Measurements from ENCODE around the gene NIP7. TPM values are rescaled to one million over a fixed set of nuclear protein-coding genes. Genes with fewer than 3 reads are reported as not detected.

The NIP7 gene
- total and polyA plus RNA-seq, 9 donors, result 5.7 to 24.6 (median 16.6) TPM

GRCh38 chr16:69384974-69385373 lies 45.4 kb downstream of the NIP7 start:
- intact Hi-C loops (cut with DNase I), result no loop called here
- 3 to 5% (median 3%) methylated on average over 6 of the region's 6 CpGs for WGBS, 3 donors
- Histone ChIP-seq H3K36me3 (no peaks in the 10 kb centered on the region), H3K9me3 (no peaks in the 10 kb centered on the region), H3K4me3 (peak overlapping the region; percentile 66), H3K27ac (peak overlapping the region; percentile 88 to 95), H3K4me1 (ENCODE audit: insufficient read depth) (peaks cover 1% of the 10 kb centered on the region), H3K27me3 (no peaks in the 10 kb centered on the region)
- TF ChIP-seq POLR2A (IDR thresholded peaks at IDR 0.05) (no peak), CTCF (IDR thresholded peaks at IDR 0.05) (no peak), EP300 (IDR thresholded peaks at IDR 0.05) (no peak)
- no peak for DNase-seq

DNA sequence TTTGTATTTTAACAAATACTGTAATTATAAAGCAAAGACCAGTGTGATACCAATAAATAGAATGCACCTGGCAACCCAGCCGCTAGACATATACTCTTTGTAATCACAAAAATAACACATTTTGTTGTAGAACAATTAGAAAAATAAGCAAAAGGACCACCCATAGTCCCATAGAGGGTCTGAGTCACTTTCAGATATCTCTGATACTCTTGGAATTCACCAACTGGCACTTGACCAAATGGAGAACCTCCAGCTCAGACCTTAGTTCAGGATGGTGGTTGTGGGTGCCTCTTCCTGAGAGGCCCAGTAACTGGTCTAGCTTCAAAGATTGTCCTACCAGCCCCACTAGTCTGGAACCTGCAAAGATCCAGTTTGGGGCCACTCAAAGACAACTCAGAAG lies 47.0 kb downstream of the NIP7 start:
- Histone ChIP-seq H3K9me3 (no peaks in the 10 kb centered on the region), H3K4me3 (no peak overlapping the region), H3K27me3 (no peaks in the 10 kb centered on the region), H3K36me3 (no peaks in the 10 kb centered on the region), H3K27ac (no peak overlapping the region), H3K4me1 (ENCODE audit: insufficient read depth) (peaks cover 1% of the 10 kb centered on the region)
- TF ChIP-seq CTCF (IDR thresholded peaks at IDR 0.05), result no peak
- no peak for TF ChIP-seq POLR2A (IDR thresholded peaks at IDR 0.05)
- TF ChIP-seq EP300 (IDR thresholded peaks at IDR 0.05), result no peak
- intact Hi-C loops (cut with DNase I), result no loop called here
- DNase-seq, result no peak
- WGBS, 3 donors, result 24 to 54% (median 41%) methylated on average over 1 of the region's 1 CpG

Other genes with a start within 250 kb of the NIP7 start
- gene HAS3, start 234.1 kb upstream of the NIP7 start, total RNA-seq, result 1 to 10 TPM in 6 of 7 donors, under 1 TPM in 1; 0.83 to 3.2 (median 2.0) TPM
- 1 to 10 TPM; 1.1 to 1.3 TPM for gene HAS3, start 234.1 kb upstream of the NIP7 start, polyA plus RNA-seq
- gene CHTF8, start 207.2 kb upstream of the NIP7 start, total RNA-seq, result 10 to 100 TPM; 56.9 to 89.1 (median 82.6) TPM
- 100 to 1,000 TPM in 1 of 2 donors, 10 to 100 TPM in 1; 47.9 to 130 TPM for gene CHTF8, start 207.2 kb upstream of the NIP7 start, polyA plus RNA-seq
- 10 to 100 TPM; 13.8 to 52.4 (median 40.2) TPM for gene UTP4, start 207.1 kb upstream of the NIP7 start, total RNA-seq
- gene UTP4, start 207.1 kb upstream of the NIP7 start, polyA plus RNA-seq, result 10 to 100 TPM; 19.7 to 48.9 TPM
- 10 to 100 TPM; 15.1 to 51.8 (median 38.4) TPM for gene SNTB2, start 152.6 kb upstream of the NIP7 start, total RNA-seq
- 10 to 100 TPM in 1 of 2 donors, 1 to 10 TPM in 1; 9.4 to 21.2 TPM for gene SNTB2, start 152.6 kb upstream of the NIP7 start, polyA plus RNA-seq
- gene VPS4A, start 28.4 kb upstream of the NIP7 start, total RNA-seq, result 10 to 100 TPM; 18.3 to 34.1 (median 29.5) TPM
- 10 to 100 TPM; 19.7 to 29.1 TPM for gene VPS4A, start 28.4 kb upstream of the NIP7 start, polyA plus RNA-seq
- 10 to 100 TPM in 4 of 7 donors, 1 to 10 TPM in 3; 6.5 to 14.3 (median 11.4) TPM for gene PDF, start 9.2 kb upstream of the NIP7 start, total RNA-seq
- 1 to 10 TPM in 1 of 2 donors, not detected in 1; 2.4 TPM for gene PDF, start 9.2 kb upstream of the NIP7 start, polyA plus RNA-seq
- 10 to 100 TPM; 31.8 to 48.9 (median 40.9) TPM for gene COG8, start 208 bp upstream of the NIP7 start, total RNA-seq
- gene COG8, start 208 bp upstream of the NIP7 start, polyA plus RNA-seq, result 10 to 100 TPM; 21.0 to 28.6 TPM
- 1 to 10 TPM in 2 of 7 donors, under 1 TPM in 4, not detected in 1; 0.51 to 4.9 (median 0.66) TPM for gene TMED6, start 12.0 kb downstream of the NIP7 start, total RNA-seq
- not detected for gene TMED6, start 12.0 kb downstream of the NIP7 start, polyA plus RNA-seq
- 10 to 100 TPM; 12.8 to 53.7 (median 36.3) TPM for gene TERF2, start 46.2 kb downstream of the NIP7 start, total RNA-seq
- 10 to 100 TPM; 18.2 to 48.4 TPM for gene TERF2, start 46.2 kb downstream of the NIP7 start, polyA plus RNA-seq
- gene CYB5B, start 84.8 kb downstream of the NIP7 start, total RNA-seq, result 10 to 100 TPM; 24.8 to 99.0 (median 55.8) TPM
- gene CYB5B, start 84.8 kb downstream of the NIP7 start, polyA plus RNA-seq, result 100 to 1,000 TPM in 1 of 2 donors, 10 to 100 TPM in 1; 48.3 to 148 TPM
- gene NFAT5, start 226.2 kb downstream of the NIP7 start, total RNA-seq, result 10 to 100 TPM; 33.5 to 47.9 (median 38.1) TPM
- 10 to 100 TPM in 1 of 2 donors, 1 to 10 TPM in 1; 8.2 to 23.7 TPM for gene NFAT5, start 226.2 kb downstream of the NIP7 start, polyA plus RNA-seq